Mesothelial cell of epicardium (in vitro differentiated cells): ENCODE measurements around the gene DGKI. TPM values are rescaled to one million over a fixed set of nuclear protein-coding genes. Genes with fewer than 3 reads are reported as not detected.

ENCODE experiments used
- DNase-seq, 2 experiments: peaks; one replicate each; pipeline ENCODE4 v3.0.0; 2021; ENCODE audit warnings: low spot score in 2 of 2; ENCODE audit not compliant: unreplicated experiment in 2 of 2
- H3K27ac Mint-ChIP-seq: 2 replicates; pipeline ENCODE4 v1.8.0; 2021; ENCODE audit warnings: mixed read lengths
- H3K27me3 Mint-ChIP-seq: 2 replicates; pipeline ENCODE4 v1.8.0; 2021; ENCODE audit warnings: low read depth, mixed read lengths
- H3K36me3 Mint-ChIP-seq: 2 replicates; pipeline ENCODE4 v1.8.0; 2021; ENCODE audit warnings: mixed read lengths
- H3K4me1 Mint-ChIP-seq: 2 replicates; pipeline ENCODE4 v1.8.0; 2021; ENCODE audit warnings: mixed read lengths
- H3K4me3 Mint-ChIP-seq: 2 replicates; pipeline ENCODE4 v1.8.0; 2021; ENCODE audit warnings: mild to moderate bottlenecking, moderate library complexity, mixed read lengths
- H3K9me3 Mint-ChIP-seq: 2 replicates; pipeline ENCODE4 v1.8.0; 2021; ENCODE audit warnings: mixed read lengths
- CTCF ChIP-seq: fragments of 200-600 bp; sonication (generic); IDR thresholded peaks from one replicate; pipeline ENCODE4 v1.5.0; 2021; ENCODE audit warnings: antibody characterized with exemption; ENCODE audit not compliant: unreplicated experiment
- total RNA-seq: library from RNA; stranded (reverse); gene quantifications from 3 replicates; pipeline ENCODE4 v1.2.1, GENCODE V29; 2021

Gene DGKI
- total RNA-seq, 1 donor from 2014 or later = 2.0 TPM

GRCh38 chr7:137408126-137408525 lies 438.6 kb downstream of the DGKI start:
- no peak for DNase-seq
- H3K4me1 Mint-ChIP-seq = no peaks in the 10 kb centered on the region
- H3K36me3 Mint-ChIP-seq = no peaks in the 10 kb centered on the region
- H3K27ac Mint-ChIP-seq = no peak overlapping the region
- no peak overlapping the region for H3K4me3 Mint-ChIP-seq
- TF ChIP-seq CTCF = no peak
- H3K9me3 Mint-ChIP-seq = no peaks in the 10 kb centered on the region
- peaks cover 1% of the 10 kb centered on the region for H3K27me3 Mint-ChIP-seq

- Mint-ChIP-seq H3K4me3 (no peak overlapping the region), H3K27me3 (peaks cover 1% of the 10 kb centered on the region), H3K27ac (no peak overlapping the region)
Observed at GRCh38 chr7:137407078-137407477, 439.7 kb downstream of the DGKI start.

GRCh38 chr7:137404660-137405317 lies 442.0 kb downstream of the DGKI start:
- H3K4me3 Mint-ChIP-seq = no peak overlapping the region
- H3K27ac Mint-ChIP-seq = no peak overlapping the region
- no peak for TF ChIP-seq CTCF
- H3K27me3 Mint-ChIP-seq = peaks cover 1% of the 10 kb centered on the region
- no peaks in the 10 kb centered on the region for H3K36me3 Mint-ChIP-seq
- DNase-seq = no peak
- H3K4me1 Mint-ChIP-seq = peaks cover 4% of the 10 kb centered on the region
- H3K9me3 Mint-ChIP-seq = no peaks in the 10 kb centered on the region

More at GRCh38 chr7:137407078-137407477, 439.7 kb downstream of the DGKI start:
- no peaks in the 10 kb centered on the region for H3K36me3 Mint-ChIP-seq
- no peak for TF ChIP-seq CTCF
- no peaks in the 10 kb centered on the region for H3K4me1 Mint-ChIP-seq
- no peak for DNase-seq
- H3K9me3 Mint-ChIP-seq = no peaks in the 10 kb centered on the region

GRCh38 chr7:137403353-137403695 lies 443.4 kb downstream of the DGKI start:
- no peak for DNase-seq
- Mint-ChIP-seq H3K9me3 (no peaks in the 10 kb centered on the region), H3K27me3 (peaks cover 1% of the 10 kb centered on the region), H3K27ac (no peak overlapping the region), H3K36me3 (no peaks in the 10 kb centered on the region), H3K4me3 (no peak overlapping the region), H3K4me1 (peaks cover 6% of the 10 kb centered on the region)
- no peak for TF ChIP-seq CTCF

GRCh38 chr7:137402536-137403352 lies 444.0 kb downstream of the DGKI start:
- DNase-seq = no peak
- Mint-ChIP-seq H3K4me1 (peaks cover 6% of the 10 kb centered on the region), H3K27ac (no peak overlapping the region), H3K27me3 (peaks cover 1% of the 10 kb centered on the region), H3K4me3 (no peak overlapping the region), H3K9me3 (no peaks in the 10 kb centered on the region), H3K36me3 (no peaks in the 10 kb centered on the region)
- no peak for TF ChIP-seq CTCF
